Lower lobe of right lung (tissue), 2 donors: Measurements from ENCODE around the gene SLC7A6. TPM values are rescaled to one million over a fixed set of nuclear protein-coding genes. Genes with fewer than 3 reads are reported as not detected.
"Not testable (repeated sequence)": the region's sequence is repeated elsewhere in the genome, so short reads cannot be mapped to it uniquely, and the experiment has no call there.

Source experiments
- ATAC-seq, 2 donors: fragments of 200-7000 bp; cut with Tn5 transposase; one replicate each; pipeline ENCODE4 v1.9.1; 2020 to 2022; ENCODE audit warnings: mild to moderate bottlenecking in 2 of 2, moderate library complexity in 2 of 2
- DNase-seq: peaks from one replicate; pipeline ENCODE4 v3.0.0-alpha.2; 2020
- H3K27ac ChIP-seq: fragments of 200-600 bp; one replicate; pipeline ENCODE4 v1.8.0; 2022
- H3K27me3 ChIP-seq: fragments of 200-600 bp; one replicate; pipeline ENCODE4 v1.8.0; 2022; ENCODE audit warnings: low read depth
- H3K36me3 ChIP-seq: fragments of 200-600 bp; one replicate; pipeline ENCODE4 v1.8.0; 2022; ENCODE audit warnings: mild to moderate bottlenecking
- H3K4me1 ChIP-seq: fragments of 200-600 bp; one replicate; pipeline ENCODE4 v1.8.0; 2022
- H3K4me3 ChIP-seq: fragments of 200-600 bp; one replicate; pipeline ENCODE4 v1.8.0; 2022; ENCODE audit warnings: mild to moderate bottlenecking
- H3K9me3 ChIP-seq: fragments of 200-600 bp; one replicate; pipeline ENCODE4 v1.8.0; 2022
- CTCF ChIP-seq: fragments of 200-600 bp; IDR thresholded peaks from one replicate; pipeline ENCODE4 v1.8.0; 2022; ENCODE audit warnings: antibody characterized with exemption, mild to moderate bottlenecking
- intact Hi-C: fragments of 100-400 bp; cut with DNase I; formaldehyde crosslinking; loops from one replicate; pipeline ENCODE4 v1.11.0; 2022
- total RNA-seq: library from RNA; stranded (reverse); fragmentation: NEBNext Ultra II Directional; extraction: Animal tissue kit (Norgen Biotek cat#: 25700); gene quantifications from one replicate; pipeline ENCODE4 v1.2.1, GENCODE V29; 2021
- donor health status: DM: no; HTN: yes; CAD: no; lungs with severe emphysema.

SLC7A6 gene
- total RNA-seq, 1 donor from 2014 or later, result 47.1 TPM

GRCh38 chr16:68286153-68287074 lies 22.1 kb downstream of the SLC7A6 start:
- ATAC-seq (peak; percentile 4 to 29), DNase-seq (no peak)

GRCh38 chr16:68287276-68288251 lies 23.2 kb downstream of the SLC7A6 start:
- Histone ChIP-seq H3K4me1 (peaks cover 73% of the 10 kb centered on the region), H3K27me3 (no peaks in the 10 kb centered on the region), H3K27ac (peak overlapping the region; percentile 60), H3K4me3 (no peak overlapping the region), H3K9me3 (no peaks in the 10 kb centered on the region), H3K36me3 (peaks cover 51% of the 10 kb centered on the region)
- DNase-seq (no peak), ATAC-seq (peak; percentile 34 to 49)
- intact Hi-C loops, result no loop called here
- TF ChIP-seq CTCF, result no peak

More at GRCh38 chr16:68286153-68287074, 22.1 kb downstream of the SLC7A6 start:
- Histone ChIP-seq H3K4me3 (no peak overlapping the region), H3K36me3 (peaks cover 49% of the 10 kb centered on the region), H3K4me1 (peaks cover 73% of the 10 kb centered on the region), H3K27ac (peak overlapping the region; percentile 66), H3K27me3 (no peaks in the 10 kb centered on the region), H3K9me3 (no peaks in the 10 kb centered on the region)
- no peak for TF ChIP-seq CTCF
- intact Hi-C loops, result no loop called here

GRCh38 chr16:68288252-68288650 lies 23.9 kb downstream of the SLC7A6 start:
- H3K36me3 ChIP-seq, result peaks cover 52% of the 10 kb centered on the region
- H3K9me3 ChIP-seq, result no peaks in the 10 kb centered on the region
- ATAC-seq (no peak), DNase-seq (no peak)
- TF ChIP-seq CTCF, result no peak
- intact Hi-C loops, result no loop called here
- H3K4me1 ChIP-seq, result peaks cover 68% of the 10 kb centered on the region
- H3K4me3 ChIP-seq, result no peak overlapping the region
- no peaks in the 10 kb centered on the region for H3K27me3 ChIP-seq
- H3K27ac ChIP-seq, result peak overlapping the region; percentile 60

- H3K27me3 ChIP-seq, H3K9me3 ChIP-seq, intact Hi-C loops, ATAC-seq, H3K4me3 ChIP-seq, DNase-seq: not testable (repeated sequence)
- Histone ChIP-seq H3K27ac (peak overlapping the region; percentile 60), H3K36me3 (peaks cover 58% of the 10 kb centered on the region), H3K4me1 (peaks cover 63% of the 10 kb centered on the region)
Measured at GRCh38 chr16:68288796-68289195, 24.5 kb downstream of the SLC7A6 start.

DNA sequence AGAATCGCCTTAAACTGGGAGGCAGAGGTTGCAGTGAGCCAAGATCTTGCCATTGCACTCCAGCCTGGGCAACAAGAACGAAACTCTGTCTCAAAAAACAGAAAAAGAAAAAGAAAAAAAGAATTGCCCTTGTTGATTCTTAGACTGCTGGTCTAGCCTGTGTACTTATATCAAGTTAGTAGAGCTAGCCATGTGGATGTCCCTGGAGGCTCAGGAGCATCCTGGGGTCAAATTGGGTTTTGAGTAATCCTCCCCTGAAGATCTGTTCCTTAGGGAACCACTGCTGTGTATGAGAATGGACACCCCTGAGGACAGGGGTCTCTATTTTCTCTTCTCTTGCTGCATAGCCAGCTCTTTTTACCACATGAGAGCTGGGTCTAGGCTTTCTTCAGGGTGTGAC lies 24.9 kb downstream of the SLC7A6 start:
- Histone ChIP-seq H3K27ac (peak overlapping the region; percentile 47), H3K4me3 (no peak overlapping the region), H3K36me3 (peaks cover 62% of the 10 kb centered on the region), H3K9me3 (no peaks in the 10 kb centered on the region), H3K27me3 (no peaks in the 10 kb centered on the region), H3K4me1 (peaks cover 59% of the 10 kb centered on the region)
- ATAC-seq, result no peak
- TF ChIP-seq CTCF, result no peak
- intact Hi-C loops, result no loop called here
- DNase-seq, result no peak
